Erythroblast (primary cell): ENCODE results near the gene IFITM1.

ENCODE experiments used
- GATA1 ChIP-seq: IDR thresholded peaks from 2 replicates; pipeline ENCODE4 v1.6.1; 2011; ENCODE audit warnings: low read depth, mild to moderate bottlenecking, control low read depth, low read length, moderate library complexity
- POLR2A ChIP-seq: IDR thresholded peaks from 2 replicates; pipeline ENCODE4 v1.6.1; 2011; ENCODE audit warnings: mild to moderate bottlenecking, low read length

- TF ChIP-seq POLR2A (no peak), GATA1 (no peak)
Observed at GRCh38 chr11:334264-334994, 20.6 kb downstream of the IFITM1 start.
